Smooth muscle cell (in vitro differentiated cells): Measurements from ENCODE around the gene DUSP2. TPM values are rescaled to one million over a fixed set of nuclear protein-coding genes. Genes with fewer than 3 reads are reported as not detected.

ENCODE experiments used
- DNase-seq: peaks from one replicate; lab custom pipeline; 2025; ENCODE audit not compliant: unreplicated experiment; lab: John Stamatoyannopoulos, UW
- H2AFZ ChIP-seq: fragments of 200-600 bp; sonication (generic); 2 replicates; pipeline ENCODE4 v1.6.0; 2016; ENCODE audit warnings: antibody characterized with exemption, low read depth, mild to moderate bottlenecking
- H3F3A ChIP-seq: fragments of 200-600 bp; sonication (generic); 2 replicates; pipeline ENCODE4 v1.6.0; 2017; ENCODE audit warnings: antibody characterized with exemption, low read depth
- H3K27ac ChIP-seq: fragments of 200-600 bp; sonication (generic); 2 replicates; pipeline ENCODE4 v1.5.1; 2016; ENCODE audit warnings: low read depth, mild to moderate bottlenecking
- H3K27me3 ChIP-seq: fragments of 200-600 bp; sonication (generic); 2 replicates; pipeline ENCODE4 v1.6.1; 2016; ENCODE audit warnings: low read depth, mild to moderate bottlenecking
- H3K36me3 ChIP-seq: fragments of 200-600 bp; sonication (generic); 2 replicates; pipeline ENCODE4 v1.5.1; 2016; ENCODE audit warnings: low read depth
- H3K4me1 ChIP-seq: fragments of 200-600 bp; sonication (generic); 2 replicates; pipeline ENCODE4 v1.5.1; 2016; ENCODE audit warnings: low read depth
- H3K4me2 ChIP-seq: fragments of 200-600 bp; sonication (generic); 2 replicates; pipeline ENCODE4 v1.6.0; 2016; ENCODE audit warnings: mild to moderate bottlenecking
- H3K4me3 ChIP-seq: fragments of 200-600 bp; sonication (generic); 2 replicates; pipeline ENCODE4 v1.5.1; 2016; ENCODE audit warnings: mild to moderate bottlenecking
- H3K79me2 ChIP-seq: fragments of 200-600 bp; sonication (generic); 2 replicates; pipeline ENCODE4 v1.6.0; 2016; ENCODE audit warnings: low read depth, mild to moderate bottlenecking
- H3K9ac ChIP-seq: fragments of 200-600 bp; sonication (generic); 2 replicates; pipeline ENCODE4 v1.6.0; 2016; ENCODE audit warnings: low read depth
- H3K9me3 ChIP-seq: fragments of 200-600 bp; sonication (generic); replicated peaks from 2 replicates; pipeline ENCODE4 v1.5.1; 2016; ENCODE audit warnings: low read depth
- H4K20me1 ChIP-seq: fragments of 200-600 bp; sonication (generic); 2 replicates; pipeline ENCODE4 v1.6.0; 2016; ENCODE audit warnings: low read depth
- WGBS: methylation state at CpG from one replicate; pipeline ENCODE4 v1.1.7; 2016; ENCODE audit warnings: low lambda C conversion rate; 5-methylcytosine and 5-hydroxymethylcytosine counted together
- polyA plus RNA-seq: library from polyadenylated mRNA; unstranded; fragments of >200 nt; fragmentation: Nextera tagmentation; extraction: Ambion mirVana; gene quantifications from 2 replicates; pipeline ENCODE4 v1.2.1, GENCODE V29; 2016
- total RNA-seq: library from RNA; depleted of rRNA; stranded (reverse); fragments of >200 nt; gene quantifications from 2 replicates; pipeline ENCODE4 v1.2.3, GENCODE V29; 2014
- TF ChIP-seq, protein P1 (sequence below): fragments of 200-600 bp; sonication (generic); IDR thresholded peaks from 2 replicates; pipeline ENCODE4 v1.5.1; 2017; ENCODE audit warnings: borderline replicate concordance, mild to moderate bottlenecking, antibody characterized with exemption; ENCODE audit not compliant: insufficient read depth, poor library complexity, severe bottlenecking

Gene DUSP2
- total and polyA plus RNA-seq, 2 experiments from 2014 or later: 55.3 to 89.3 TPM

DNA sequence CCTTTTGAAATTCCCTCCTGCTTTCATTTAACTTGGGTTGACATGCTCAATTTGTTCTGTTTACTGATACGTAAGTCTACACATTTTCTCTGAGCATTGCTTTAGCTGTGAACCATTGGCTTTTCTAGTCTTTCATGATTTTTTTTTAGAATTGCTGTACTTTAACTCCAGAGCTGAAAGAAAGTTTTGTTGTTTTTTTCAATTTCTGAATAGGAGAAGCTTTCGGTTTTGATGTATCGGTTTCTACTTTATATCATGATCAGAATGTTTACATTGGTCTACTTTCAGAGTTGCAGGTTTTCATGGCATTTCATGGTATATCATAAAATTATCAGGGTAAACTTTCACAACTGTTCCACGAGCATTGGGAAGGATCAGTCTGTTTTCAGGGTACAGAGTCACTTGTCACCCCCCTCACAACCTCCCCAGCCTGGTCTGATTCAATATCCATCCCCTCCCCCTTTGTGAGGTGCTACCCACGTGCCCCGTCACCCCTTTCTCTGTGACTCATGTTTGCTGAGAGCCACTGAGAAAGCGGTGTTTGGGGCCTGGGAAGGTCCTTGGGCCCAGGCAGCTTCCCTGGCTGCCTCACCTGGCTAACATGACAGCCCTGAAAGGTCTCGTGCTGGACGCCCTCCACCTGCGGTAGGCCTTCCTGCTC is 14.0 kb downstream of the DUSP2 start:
- H4K20me1 ChIP-seq: no peaks in the 10 kb centered on the region
- H3F3A ChIP-seq: no peaks in the 10 kb centered on the region
- no peak overlapping the region for H3K4me2 ChIP-seq
- no peak overlapping the region for H2AFZ ChIP-seq
- no peak overlapping the region for H3K4me3 ChIP-seq
- H3K27me3 ChIP-seq: peaks cover 11% of the 10 kb centered on the region
- TF ChIP-seq, protein P1, sequence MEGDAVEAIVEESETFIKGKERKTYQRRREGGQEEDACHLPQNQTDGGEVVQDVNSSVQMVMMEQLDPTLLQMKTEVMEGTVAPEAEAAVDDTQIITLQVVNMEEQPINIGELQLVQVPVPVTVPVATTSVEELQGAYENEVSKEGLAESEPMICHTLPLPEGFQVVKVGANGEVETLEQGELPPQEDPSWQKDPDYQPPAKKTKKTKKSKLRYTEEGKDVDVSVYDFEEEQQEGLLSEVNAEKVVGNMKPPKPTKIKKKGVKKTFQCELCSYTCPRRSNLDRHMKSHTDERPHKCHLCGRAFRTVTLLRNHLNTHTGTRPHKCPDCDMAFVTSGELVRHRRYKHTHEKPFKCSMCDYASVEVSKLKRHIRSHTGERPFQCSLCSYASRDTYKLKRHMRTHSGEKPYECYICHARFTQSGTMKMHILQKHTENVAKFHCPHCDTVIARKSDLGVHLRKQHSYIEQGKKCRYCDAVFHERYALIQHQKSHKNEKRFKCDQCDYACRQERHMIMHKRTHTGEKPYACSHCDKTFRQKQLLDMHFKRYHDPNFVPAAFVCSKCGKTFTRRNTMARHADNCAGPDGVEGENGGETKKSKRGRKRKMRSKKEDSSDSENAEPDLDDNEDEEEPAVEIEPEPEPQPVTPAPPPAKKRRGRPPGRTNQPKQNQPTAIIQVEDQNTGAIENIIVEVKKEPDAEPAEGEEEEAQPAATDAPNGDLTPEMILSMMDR: no peak
- H3K36me3 ChIP-seq: no peaks in the 10 kb centered on the region
- no peak overlapping the region for H3K27ac ChIP-seq
- no peaks in the 10 kb centered on the region for H3K4me1 ChIP-seq
- H3K9me3 ChIP-seq: no peaks in the 10 kb centered on the region
- 78% methylated on average over 7 of the region's 10 CpGs for WGBS
- no peaks in the 10 kb centered on the region for H3K79me2 ChIP-seq
- no peak overlapping the region for H3K9ac ChIP-seq
- no peak for DNase-seq

DNA sequence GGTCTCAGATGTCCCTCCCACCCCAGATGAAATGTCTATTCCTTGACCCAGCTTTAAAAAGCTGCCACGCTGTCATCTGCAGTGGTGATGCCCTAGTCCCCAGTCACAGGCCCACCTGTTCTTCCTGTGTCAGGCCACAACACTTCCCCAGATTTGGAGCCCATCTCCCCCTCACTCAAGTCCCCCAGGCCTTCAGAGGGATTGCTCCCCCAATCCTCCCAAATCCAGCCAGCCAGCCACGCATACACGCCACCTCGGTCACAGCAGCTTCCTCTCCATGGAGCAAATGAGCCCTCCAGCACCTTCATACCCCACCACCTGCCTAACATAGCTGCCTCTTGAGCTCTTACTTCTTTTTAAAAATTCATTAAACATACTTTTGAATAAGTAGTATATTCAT is 14.8 kb downstream of the DUSP2 start:
- no peak for DNase-seq
- Histone ChIP-seq H3F3A (no peaks in the 10 kb centered on the region), H3K4me1 (no peaks in the 10 kb centered on the region), H4K20me1 (no peaks in the 10 kb centered on the region), H3K4me3 (no peak overlapping the region), H3K36me3 (no peaks in the 10 kb centered on the region), H3K79me2 (no peaks in the 10 kb centered on the region), H3K27me3 (peaks cover 6% of the 10 kb centered on the region), H3K27ac (no peak overlapping the region), H2AFZ (no peak overlapping the region), H3K9ac (no peak overlapping the region), H3K9me3 (no peaks in the 10 kb centered on the region), H3K4me2 (no peak overlapping the region)
- WGBS: 95% methylated on average over 4 of the region's 4 CpGs
- TF ChIP-seq, protein P1: no peak

GRCh38 chr2:96129528-96130120 is 15.6 kb downstream of the DUSP2 start:
- Histone ChIP-seq H3K9ac (no peak overlapping the region), H3K36me3 (no peaks in the 10 kb centered on the region), H3K4me3 (no peak overlapping the region), H3K9me3 (no peaks in the 10 kb centered on the region), H3F3A (no peaks in the 10 kb centered on the region), H3K27ac (no peak overlapping the region), H3K4me2 (no peak overlapping the region), H3K4me1 (no peaks in the 10 kb centered on the region), H2AFZ (no peak overlapping the region), H3K27me3 (peaks cover 4% of the 10 kb centered on the region), H4K20me1 (no peaks in the 10 kb centered on the region), H3K79me2 (no peaks in the 10 kb centered on the region)
- no peak for DNase-seq
- WGBS: 89% methylated on average over 16 of the region's 16 CpGs
- TF ChIP-seq, protein P1: no peak

DNA sequence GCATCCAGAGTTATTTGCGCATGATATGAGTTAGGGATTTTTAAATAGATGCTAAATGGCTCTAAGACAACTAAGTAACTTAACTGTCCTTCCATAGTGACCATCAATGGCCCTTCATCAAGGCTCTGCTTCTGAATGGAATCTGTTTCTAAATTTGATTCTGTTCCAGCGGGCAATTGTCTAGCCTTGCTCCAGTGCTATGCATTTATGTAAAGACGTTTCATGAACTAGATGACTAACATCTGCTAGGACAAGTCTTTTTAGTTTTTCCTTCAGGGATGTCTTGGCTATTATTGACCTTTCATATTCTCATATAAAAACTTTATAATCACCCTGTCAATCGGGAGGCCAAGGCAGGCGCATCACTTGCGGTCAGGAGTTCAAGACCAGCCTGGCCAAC is 16.8 kb downstream of the DUSP2 start:
- Histone ChIP-seq H2AFZ (no peak overlapping the region), H3K9me3 (no peaks in the 10 kb centered on the region), H3F3A (no peaks in the 10 kb centered on the region), H3K4me2 (no peak overlapping the region), H3K27me3 (peaks cover 4% of the 10 kb centered on the region), H3K4me3 (no peak overlapping the region), H4K20me1 (no peaks in the 10 kb centered on the region), H3K27ac (no peak overlapping the region), H3K79me2 (no peaks in the 10 kb centered on the region), H3K9ac (no peak overlapping the region), H3K4me1 (no peaks in the 10 kb centered on the region), H3K36me3 (no peaks in the 10 kb centered on the region)
- TF ChIP-seq, protein P1: no peak
- WGBS: 93% methylated on average over 6 of the region's 6 CpGs
- no peak for DNase-seq
